WERI-Rb-1 (cell line): Measurements from ENCODE around the gene SMTNL1.
A peak's percentile ranks its signal among the peaks of the same experiment; 100 is the strongest.

Experiments used
- DNase-seq: peaks from one replicate; pipeline ENCODE4 v3.0.0-alpha.2; 2020
- H3K27ac ChIP-seq: fragments of 250-450 bp; sonication (Bioruptor Pico); 2 replicates; pipeline ENCODE4 v1.5.1; 2020; ENCODE audit warnings: mild to moderate bottlenecking, moderate library complexity
- H3K27me3 ChIP-seq: fragments of 250-450 bp; sonication (Bioruptor Pico); 2 replicates; pipeline ENCODE4 v1.5.1; 2021; ENCODE audit warnings: mild to moderate bottlenecking, low read depth, moderate library complexity; ENCODE audit not compliant: insufficient read depth, severe bottlenecking
- H3K36me3 ChIP-seq: fragments of 250-450 bp; sonication (Bioruptor Pico); 2 replicates; pipeline ENCODE4 v1.5.1; 2020; ENCODE audit warnings: mild to moderate bottlenecking, moderate library complexity
- H3K4me3 ChIP-seq: 2 replicates; pipeline ENCODE4 v1.5.1; 2011; ENCODE audit warnings: low read depth, mild to moderate bottlenecking, control low read depth, low read length
- H3K9me3 ChIP-seq: fragments of 250-450 bp; sonication (Bioruptor Pico); 2 replicates; pipeline ENCODE4 v1.5.1; 2021; ENCODE audit warnings: mild to moderate bottlenecking, moderate library complexity; ENCODE audit not compliant: severe bottlenecking
- TF ChIP-seq, protein P1 (sequence below): IDR thresholded peaks from 2 replicates; pipeline ENCODE4 v1.5.1; 2011; ENCODE audit warnings: low read depth, mild to moderate bottlenecking, control low read depth, inconsistent platforms, low read length

The SMTNL1 gene

DNA sequence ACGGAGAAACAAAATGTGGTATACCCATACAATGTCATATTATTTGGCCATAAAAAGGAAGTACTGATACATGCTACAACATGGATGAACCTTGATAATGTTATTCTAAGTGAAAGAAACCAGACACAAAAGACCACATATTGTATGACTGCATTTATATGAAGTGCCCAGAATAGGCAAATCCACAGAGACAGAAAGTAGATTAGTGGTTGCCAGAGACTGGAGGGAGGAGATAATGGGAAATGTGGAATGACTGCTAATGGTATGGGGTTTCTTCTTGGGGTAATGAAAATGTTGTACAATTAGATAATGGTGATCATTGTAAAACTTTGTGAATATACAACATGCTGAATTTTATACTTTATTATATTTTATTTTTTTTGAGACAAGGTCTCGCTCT, 16.3 kb upstream of the SMTNL1 start:
- TF ChIP-seq, protein P1, sequence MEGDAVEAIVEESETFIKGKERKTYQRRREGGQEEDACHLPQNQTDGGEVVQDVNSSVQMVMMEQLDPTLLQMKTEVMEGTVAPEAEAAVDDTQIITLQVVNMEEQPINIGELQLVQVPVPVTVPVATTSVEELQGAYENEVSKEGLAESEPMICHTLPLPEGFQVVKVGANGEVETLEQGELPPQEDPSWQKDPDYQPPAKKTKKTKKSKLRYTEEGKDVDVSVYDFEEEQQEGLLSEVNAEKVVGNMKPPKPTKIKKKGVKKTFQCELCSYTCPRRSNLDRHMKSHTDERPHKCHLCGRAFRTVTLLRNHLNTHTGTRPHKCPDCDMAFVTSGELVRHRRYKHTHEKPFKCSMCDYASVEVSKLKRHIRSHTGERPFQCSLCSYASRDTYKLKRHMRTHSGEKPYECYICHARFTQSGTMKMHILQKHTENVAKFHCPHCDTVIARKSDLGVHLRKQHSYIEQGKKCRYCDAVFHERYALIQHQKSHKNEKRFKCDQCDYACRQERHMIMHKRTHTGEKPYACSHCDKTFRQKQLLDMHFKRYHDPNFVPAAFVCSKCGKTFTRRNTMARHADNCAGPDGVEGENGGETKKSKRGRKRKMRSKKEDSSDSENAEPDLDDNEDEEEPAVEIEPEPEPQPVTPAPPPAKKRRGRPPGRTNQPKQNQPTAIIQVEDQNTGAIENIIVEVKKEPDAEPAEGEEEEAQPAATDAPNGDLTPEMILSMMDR, result no peak
- Histone ChIP-seq H3K36me3 (no peaks in the 10 kb centered on the region), H3K27ac (no peak overlapping the region), H3K4me3 (no peak overlapping the region), H3K9me3 (no peaks in the 10 kb centered on the region), H3K27me3 (peaks cover 4% of the 10 kb centered on the region)
- DNase-seq, result no peak

DNA sequence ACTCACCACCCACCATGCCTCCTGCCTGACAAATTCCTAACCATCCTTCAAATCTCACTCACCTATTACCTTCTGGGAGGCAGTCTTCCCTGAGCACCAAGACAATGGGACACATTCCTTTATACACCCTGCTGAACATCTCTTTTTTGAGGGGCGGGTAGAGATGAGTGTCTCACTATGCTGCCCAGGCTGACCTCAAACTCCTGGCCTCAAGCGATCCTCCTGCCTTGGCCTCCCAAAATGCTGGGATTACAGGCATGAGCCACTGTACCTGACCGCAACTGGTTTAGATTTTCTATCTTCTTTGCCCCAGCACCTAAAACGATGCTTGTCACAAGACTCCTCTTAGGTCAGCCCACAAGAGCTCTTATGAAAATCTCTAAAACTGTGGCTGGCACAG, 14.0 kb upstream of the SMTNL1 start:
- H3K27me3 ChIP-seq, result no peaks in the 10 kb centered on the region
- DNase-seq, result no peak
- no peak overlapping the region for H3K27ac ChIP-seq
- H3K36me3 ChIP-seq, result peaks cover 5% of the 10 kb centered on the region; the same call in 1 of the 2 replicates
- no peaks in the 10 kb centered on the region for H3K9me3 ChIP-seq
- H3K4me3 ChIP-seq, result no peak overlapping the region
- TF ChIP-seq, protein P1, result no peak

DNA sequence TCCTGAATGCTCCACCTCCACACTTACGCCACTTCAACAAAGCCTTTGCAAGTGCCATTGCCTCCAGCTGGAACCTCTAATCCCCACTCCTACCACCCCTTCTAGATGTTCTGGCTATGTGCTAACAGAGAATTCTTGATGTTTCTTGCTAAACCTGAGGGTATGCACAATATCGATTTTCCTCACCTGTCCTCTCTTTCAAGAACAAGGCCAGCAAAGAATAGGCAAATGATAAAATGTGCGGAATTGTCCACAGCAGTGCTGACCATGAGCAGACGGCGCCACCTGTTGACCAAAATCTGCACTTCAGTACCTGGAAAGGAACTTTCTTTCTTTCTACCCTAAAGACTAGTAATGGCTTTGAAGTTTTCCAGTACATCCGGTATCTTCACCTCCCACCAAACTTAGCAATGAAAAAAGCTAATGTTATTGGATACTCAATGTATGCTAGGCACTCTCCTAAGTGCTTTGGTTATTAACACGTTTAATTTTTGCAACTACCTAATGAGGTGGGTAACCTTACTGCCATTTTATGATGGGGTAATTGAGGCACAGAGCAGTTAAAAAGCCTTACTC, 10.3 kb upstream of the SMTNL1 start:
- Histone ChIP-seq H3K27ac (no peak overlapping the region), H3K36me3 (peaks cover 15% of the 10 kb centered on the region), H3K9me3 (no peaks in the 10 kb centered on the region), H3K4me3 (no peak overlapping the region), H3K27me3 (no peaks in the 10 kb centered on the region)
- DNase-seq, result peak; percentile 67
- TF ChIP-seq, protein P1, result peak; percentile 75

DNA sequence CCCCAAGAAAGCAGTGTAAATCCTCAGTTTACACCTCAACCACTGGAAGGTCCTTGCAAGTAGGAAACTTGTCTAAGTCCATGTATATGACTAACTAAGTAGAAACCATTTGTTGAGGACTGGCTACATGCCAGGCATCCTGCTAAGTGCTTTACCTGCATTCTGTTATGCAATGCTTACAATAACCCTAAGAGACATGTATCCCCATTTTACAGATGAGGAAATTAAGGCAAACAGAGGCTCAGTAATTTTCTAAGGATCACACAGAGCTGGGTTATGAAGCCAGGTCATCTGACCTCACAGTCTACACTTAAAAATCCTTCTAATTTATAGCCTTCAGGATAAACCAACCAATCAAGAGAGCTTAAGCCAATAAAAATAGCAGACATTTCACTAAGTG, 8.4 kb upstream of the SMTNL1 start:
- no peak for DNase-seq
- Histone ChIP-seq H3K36me3 (peaks cover 15% of the 10 kb centered on the region), H3K9me3 (no peaks in the 10 kb centered on the region), H3K4me3 (no peak overlapping the region), H3K27me3 (no peaks in the 10 kb centered on the region), H3K27ac (no peak overlapping the region)
- TF ChIP-seq, protein P1, result no peak

DNA sequence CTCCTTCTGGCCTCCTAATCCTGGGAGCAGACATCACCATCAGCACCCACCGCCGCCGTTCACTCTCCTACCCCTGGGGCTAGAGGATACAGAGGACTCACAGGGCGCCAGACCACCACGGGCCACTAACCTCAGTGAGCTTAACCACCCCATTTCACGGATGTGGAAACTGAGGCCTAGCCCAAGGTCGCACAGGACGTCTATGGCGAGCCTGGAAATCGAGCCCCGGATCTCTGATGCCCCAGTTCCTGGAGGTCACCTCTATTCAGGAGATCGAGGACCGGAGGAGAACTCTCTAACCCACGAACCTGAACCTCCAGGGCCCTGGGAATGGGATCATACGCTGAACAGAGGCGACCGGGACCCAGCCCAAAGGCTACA, 7.2 kb upstream of the SMTNL1 start:
- H3K36me3 ChIP-seq, result peaks cover 15% of the 10 kb centered on the region
- TF ChIP-seq, protein P1, result no peak
- no peaks in the 10 kb centered on the region for H3K27me3 ChIP-seq
- H3K27ac ChIP-seq, result peak overlapping the region; percentile 78
- DNase-seq, result no peak
- H3K9me3 ChIP-seq, result no peaks in the 10 kb centered on the region
- H3K4me3 ChIP-seq, result peak overlapping the region; percentile 85
